ENCODE measurements around the gene SLC16A1. TPM values are rescaled to one million over a fixed set of nuclear protein-coding genes. Genes with fewer than 3 reads are reported as not detected.

The SLC16A1 gene
- total RNA-seq, 1 experiment from 2014 or later, result 328 TPM

DNA sequence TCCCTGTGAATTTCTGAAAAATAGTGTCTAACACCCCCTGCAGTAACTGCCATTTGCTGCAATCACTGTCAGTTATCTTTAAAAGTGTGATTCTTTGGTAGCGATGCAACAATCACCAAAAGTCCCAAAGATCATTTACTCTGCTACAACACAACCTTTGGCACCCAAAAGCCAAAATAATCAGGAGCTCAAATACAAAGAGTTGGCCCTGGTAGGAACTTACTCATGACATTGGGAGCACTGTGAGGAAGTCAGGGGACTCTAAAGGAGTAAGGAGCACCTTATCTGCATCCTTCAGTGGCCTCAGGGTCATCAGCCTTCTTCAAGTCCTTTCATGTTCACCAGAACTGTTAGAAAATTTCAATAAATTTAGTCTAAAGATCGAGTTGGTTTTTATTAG lies 54.6 kb downstream of the SLC16A1 start (continued):
- TF ChIP-seq, protein P1, sequence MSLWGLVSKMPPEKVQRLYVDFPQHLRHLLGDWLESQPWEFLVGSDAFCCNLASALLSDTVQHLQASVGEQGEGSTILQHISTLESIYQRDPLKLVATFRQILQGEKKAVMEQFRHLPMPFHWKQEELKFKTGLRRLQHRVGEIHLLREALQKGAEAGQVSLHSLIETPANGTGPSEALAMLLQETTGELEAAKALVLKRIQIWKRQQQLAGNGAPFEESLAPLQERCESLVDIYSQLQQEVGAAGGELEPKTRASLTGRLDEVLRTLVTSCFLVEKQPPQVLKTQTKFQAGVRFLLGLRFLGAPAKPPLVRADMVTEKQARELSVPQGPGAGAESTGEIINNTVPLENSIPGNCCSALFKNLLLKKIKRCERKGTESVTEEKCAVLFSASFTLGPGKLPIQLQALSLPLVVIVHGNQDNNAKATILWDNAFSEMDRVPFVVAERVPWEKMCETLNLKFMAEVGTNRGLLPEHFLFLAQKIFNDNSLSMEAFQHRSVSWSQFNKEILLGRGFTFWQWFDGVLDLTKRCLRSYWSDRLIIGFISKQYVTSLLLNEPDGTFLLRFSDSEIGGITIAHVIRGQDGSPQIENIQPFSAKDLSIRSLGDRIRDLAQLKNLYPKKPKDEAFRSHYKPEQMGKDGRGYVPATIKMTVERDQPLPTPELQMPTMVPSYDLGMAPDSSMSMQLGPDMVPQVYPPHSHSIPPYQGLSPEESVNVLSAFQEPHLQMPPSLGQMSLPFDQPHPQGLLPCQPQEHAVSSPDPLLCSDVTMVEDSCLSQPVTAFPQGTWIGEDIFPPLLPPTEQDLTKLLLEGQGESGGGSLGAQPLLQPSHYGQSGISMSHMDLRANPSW (CRISPR knock-in tag; conservative IDR thresholded peaks at IDR 0.05; ENCODE audit: low read depth), result no peak
- TF ChIP-seq, protein P2, sequence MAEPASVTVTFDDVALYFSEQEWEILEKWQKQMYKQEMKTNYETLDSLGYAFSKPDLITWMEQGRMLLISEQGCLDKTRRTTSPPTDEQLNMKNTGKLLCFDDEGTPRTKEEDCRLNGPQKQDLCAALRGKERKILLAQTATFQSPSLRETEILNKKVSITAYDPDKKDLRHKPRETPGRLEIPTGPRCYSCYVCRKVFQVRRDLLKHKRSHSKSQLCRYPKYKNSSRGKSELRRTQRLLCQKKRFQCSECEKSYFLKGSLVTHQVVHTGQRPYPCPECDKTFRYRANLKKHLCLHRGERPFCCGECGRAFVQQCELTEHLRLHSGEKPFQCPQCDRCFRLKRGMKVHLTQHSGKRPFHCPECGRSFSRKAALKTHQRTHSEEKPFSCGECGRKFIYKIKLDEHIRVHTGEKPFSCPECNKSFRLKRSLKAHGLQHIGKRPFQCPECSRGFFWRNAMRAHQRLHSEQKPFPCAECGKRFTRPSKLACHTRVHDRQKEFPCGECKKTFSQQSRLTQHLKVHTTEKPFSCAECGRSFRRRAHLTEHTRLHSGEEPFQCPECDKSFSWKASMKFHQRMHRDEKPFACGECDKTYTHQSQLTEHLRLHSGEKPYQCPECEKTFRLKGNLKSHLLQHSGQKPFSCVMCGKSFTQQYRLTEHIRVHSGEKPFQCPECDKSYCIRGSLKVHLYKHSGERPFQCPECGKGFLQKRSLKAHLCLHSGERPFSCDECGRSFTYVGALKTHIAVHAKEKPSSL (CRISPR knock-in tag; conservative IDR thresholded peaks at IDR 0.05), result no peak
- no peak for TF ChIP-seq GABPB1 (CRISPR knock-in tag; IDR thresholded peaks at IDR 0.05)
- TF ChIP-seq, protein P3, sequence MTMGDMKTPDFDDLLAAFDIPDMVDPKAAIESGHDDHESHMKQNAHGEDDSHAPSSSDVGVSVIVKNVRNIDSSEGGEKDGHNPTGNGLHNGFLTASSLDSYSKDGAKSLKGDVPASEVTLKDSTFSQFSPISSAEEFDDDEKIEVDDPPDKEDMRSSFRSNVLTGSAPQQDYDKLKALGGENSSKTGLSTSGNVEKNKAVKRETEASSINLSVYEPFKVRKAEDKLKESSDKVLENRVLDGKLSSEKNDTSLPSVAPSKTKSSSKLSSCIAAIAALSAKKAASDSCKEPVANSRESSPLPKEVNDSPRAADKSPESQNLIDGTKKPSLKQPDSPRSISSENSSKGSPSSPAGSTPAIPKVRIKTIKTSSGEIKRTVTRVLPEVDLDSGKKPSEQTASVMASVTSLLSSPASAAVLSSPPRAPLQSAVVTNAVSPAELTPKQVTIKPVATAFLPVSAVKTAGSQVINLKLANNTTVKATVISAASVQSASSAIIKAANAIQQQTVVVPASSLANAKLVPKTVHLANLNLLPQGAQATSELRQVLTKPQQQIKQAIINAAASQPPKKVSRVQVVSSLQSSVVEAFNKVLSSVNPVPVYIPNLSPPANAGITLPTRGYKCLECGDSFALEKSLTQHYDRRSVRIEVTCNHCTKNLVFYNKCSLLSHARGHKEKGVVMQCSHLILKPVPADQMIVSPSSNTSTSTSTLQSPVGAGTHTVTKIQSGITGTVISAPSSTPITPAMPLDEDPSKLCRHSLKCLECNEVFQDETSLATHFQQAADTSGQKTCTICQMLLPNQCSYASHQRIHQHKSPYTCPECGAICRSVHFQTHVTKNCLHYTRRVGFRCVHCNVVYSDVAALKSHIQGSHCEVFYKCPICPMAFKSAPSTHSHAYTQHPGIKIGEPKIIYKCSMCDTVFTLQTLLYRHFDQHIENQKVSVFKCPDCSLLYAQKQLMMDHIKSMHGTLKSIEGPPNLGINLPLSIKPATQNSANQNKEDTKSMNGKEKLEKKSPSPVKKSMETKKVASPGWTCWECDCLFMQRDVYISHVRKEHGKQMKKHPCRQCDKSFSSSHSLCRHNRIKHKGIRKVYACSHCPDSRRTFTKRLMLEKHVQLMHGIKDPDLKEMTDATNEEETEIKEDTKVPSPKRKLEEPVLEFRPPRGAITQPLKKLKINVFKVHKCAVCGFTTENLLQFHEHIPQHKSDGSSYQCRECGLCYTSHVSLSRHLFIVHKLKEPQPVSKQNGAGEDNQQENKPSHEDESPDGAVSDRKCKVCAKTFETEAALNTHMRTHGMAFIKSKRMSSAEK (CRISPR knock-in tag; IDR thresholded peaks at IDR 0.05; ENCODE audit: borderline replicate concordance), result no peak

DNA sequence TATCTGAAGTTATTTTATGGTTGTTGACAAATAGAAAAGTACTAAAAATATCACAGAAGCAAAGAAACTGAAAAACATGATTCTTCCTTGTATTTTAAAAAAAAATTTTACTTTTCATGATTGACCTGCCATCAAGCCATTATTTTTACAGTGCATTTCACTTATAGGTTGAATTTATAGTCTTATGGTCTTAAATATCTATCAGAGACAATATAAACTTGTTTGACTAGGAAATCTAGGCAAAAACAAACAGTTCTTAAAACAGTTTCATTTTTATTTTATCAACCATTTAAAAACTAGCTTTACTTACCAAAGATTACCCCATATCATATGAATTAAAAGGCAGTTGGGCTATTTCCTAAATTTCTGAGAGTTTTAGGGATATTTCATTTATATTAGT lies 59.2 kb downstream of the SLC16A1 start:
- no peaks in the 10 kb centered on the region for H3K4me1 Mint-ChIP-seq
- ATAC-seq (no peak), DNase-seq (ENCODE audit: low spot score) (no peak)
- TF ChIP-seq, protein P4, sequence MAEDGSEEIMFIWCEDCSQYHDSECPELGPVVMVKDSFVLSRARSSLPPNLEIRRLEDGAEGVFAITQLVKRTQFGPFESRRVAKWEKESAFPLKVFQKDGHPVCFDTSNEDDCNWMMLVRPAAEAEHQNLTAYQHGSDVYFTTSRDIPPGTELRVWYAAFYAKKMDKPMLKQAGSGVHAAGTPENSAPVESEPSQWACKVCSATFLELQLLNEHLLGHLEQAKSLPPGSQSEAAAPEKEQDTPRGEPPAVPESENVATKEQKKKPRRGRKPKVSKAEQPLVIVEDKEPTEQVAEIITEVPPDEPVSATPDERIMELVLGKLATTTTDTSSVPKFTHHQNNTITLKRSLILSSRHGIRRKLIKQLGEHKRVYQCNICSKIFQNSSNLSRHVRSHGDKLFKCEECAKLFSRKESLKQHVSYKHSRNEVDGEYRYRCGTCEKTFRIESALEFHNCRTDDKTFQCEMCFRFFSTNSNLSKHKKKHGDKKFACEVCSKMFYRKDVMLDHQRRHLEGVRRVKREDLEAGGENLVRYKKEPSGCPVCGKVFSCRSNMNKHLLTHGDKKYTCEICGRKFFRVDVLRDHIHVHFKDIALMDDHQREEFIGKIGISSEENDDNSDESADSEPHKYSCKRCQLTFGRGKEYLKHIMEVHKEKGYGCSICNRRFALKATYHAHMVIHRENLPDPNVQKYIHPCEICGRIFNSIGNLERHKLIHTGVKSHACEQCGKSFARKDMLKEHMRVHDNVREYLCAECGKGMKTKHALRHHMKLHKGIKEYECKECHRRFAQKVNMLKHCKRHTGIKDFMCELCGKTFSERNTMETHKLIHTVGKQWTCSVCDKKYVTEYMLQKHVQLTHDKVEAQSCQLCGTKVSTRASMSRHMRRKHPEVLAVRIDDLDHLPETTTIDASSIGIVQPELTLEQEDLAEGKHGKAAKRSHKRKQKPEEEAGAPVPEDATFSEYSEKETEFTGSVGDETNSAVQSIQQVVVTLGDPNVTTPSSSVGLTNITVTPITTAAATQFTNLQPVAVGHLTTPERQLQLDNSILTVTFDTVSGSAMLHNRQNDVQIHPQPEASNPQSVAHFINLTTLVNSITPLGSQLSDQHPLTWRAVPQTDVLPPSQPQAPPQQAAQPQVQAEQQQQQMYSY (CRISPR knock-in tag; IDR thresholded peaks at IDR 0.05), result no peak
- TF ChIP-seq PRRX2 (CRISPR knock-in tag; IDR thresholded peaks at IDR 0.05), result no peak
- TF ChIP-seq ZNF263 (CRISPR knock-in tag; IDR thresholded peaks at IDR 0.05; ENCODE audit: low read depth), result no peak
- TF ChIP-seq SMAD3 (CRISPR knock-in tag; IDR thresholded peaks at IDR 0.05; ENCODE audit: borderline replicate concordance), result no peak
- CTCF ChIA-PET, result no interaction called here
- H3K36me3 Mint-ChIP-seq, result peaks cover 51% of the 10 kb centered on the region
- no peak overlapping the region for H3K27ac Mint-ChIP-seq
- H3K27me3 Mint-ChIP-seq (ENCODE audit: low read depth), result peaks cover 8% of the 10 kb centered on the region
- POLR2A ChIA-PET, result no interaction called here
- H3K9me3 Mint-ChIP-seq, result peaks cover 43% of the 10 kb centered on the region
- H3K4me3 Mint-ChIP-seq, result no peak overlapping the region

DNA sequence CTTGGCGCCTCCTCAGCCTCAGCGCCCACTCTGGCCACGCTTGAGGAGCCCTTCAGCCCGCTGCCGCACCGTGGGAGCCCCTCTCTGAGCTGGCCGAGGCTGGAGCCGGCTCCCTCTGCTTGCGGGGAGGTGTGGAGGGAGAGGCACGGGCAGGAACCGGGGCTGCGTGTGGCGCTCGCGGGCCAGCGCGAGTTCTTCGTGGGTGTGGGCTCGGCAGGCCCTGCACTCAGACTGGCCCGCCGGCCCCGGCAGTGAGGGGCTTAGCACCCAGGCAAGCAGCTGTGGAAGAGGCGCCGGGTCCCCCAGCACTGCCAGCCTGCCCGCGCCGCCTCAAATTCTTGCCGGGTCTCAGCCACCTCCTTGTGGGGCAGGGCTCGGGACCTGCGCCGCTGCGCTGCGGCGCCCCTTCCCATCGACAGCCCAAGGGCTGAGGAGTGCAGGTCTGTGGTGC lies 61.4 kb downstream of the SLC16A1 start:
- Mint-ChIP-seq H3K4me3 (no peak overlapping the region), H3K27me3 (ENCODE audit: low read depth) (peaks cover 8% of the 10 kb centered on the region), H3K36me3 (peaks cover 42% of the 10 kb centered on the region), H3K4me1 (no peaks in the 10 kb centered on the region), H3K27ac (no peak overlapping the region), H3K9me3 (peaks cover 43% of the 10 kb centered on the region)
- DNase-seq (ENCODE audit: low spot score) (no peak), ATAC-seq (no peak)
- POLR2A ChIA-PET, result no interaction called here
- CTCF ChIA-PET, result interaction anchor here (0.5 to 0.6 kb wide), 2 partner anchors 88 to 165 kb away, joined by 3 read pairs; no protein-coding TSS in a partner anchor
- TF ChIP-seq, protein P5, sequence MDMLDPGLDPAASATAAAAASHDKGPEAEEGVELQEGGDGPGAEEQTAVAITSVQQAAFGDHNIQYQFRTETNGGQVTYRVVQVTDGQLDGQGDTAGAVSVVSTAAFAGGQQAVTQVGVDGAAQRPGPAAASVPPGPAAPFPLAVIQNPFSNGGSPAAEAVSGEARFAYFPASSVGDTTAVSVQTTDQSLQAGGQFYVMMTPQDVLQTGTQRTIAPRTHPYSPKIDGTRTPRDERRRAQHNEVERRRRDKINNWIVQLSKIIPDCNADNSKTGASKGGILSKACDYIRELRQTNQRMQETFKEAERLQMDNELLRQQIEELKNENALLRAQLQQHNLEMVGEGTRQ (CRISPR knock-in tag; IDR thresholded peaks at IDR 0.05), result no peak
- no peak for TF ChIP-seq ZNF671 (CRISPR knock-in tag; IDR thresholded peaks at IDR 0.05)
- TF ChIP-seq, protein P3 (CRISPR knock-in tag; IDR thresholded peaks at IDR 0.05; ENCODE audit: borderline replicate concordance), result no peak
- TF ChIP-seq CBFB (CRISPR knock-in tag; IDR thresholded peaks at IDR 0.05; ENCODE audit: low read depth), result no peak
